GDM1 (cell line): ENCODE results near the gene ATP13A3.

ENCODE experiments used
- DNase-seq: peaks from one replicate; lab custom pipeline; 2025; lab: John Stamatoyannopoulos, UW

The ATP13A3 gene

GRCh38 chr3:194369522-194370279, 117.1 kb downstream of the ATP13A3 start, which contains the start of gene LRRC15:
TSS of gene LRRC15 (minus strand) at chr3:194369743. CDS start at chr3:194361043, 8,700 bp downstream.
- no peak for DNase-seq

- no peak for DNase-seq
Measured at GRCh38 chr3:194368918-194369317, 117.9 kb downstream of the ATP13A3 start.

GRCh38 chr3:194367992-194368841, 118.6 kb downstream of the ATP13A3 start:
- no peak for DNase-seq

- no peak for DNase-seq
Measured at GRCh38 chr3:194365978-194366490, 120.8 kb downstream of the ATP13A3 start.

GRCh38 chr3:194365526-194365925, 121.3 kb downstream of the ATP13A3 start:
- DNase-seq = no peak

- no peak for DNase-seq
Measured at GRCh38 chr3:194364652-194365434, 122.0 kb downstream of the ATP13A3 start.

- no peak for DNase-seq
Measured at GRCh38 chr3:194364314-194364651, 122.5 kb downstream of the ATP13A3 start.

GRCh38 chr3:194360568-194360967, 126.2 kb downstream of the ATP13A3 start:
- DNase-seq = no peak

GRCh38 chr3:194357681-194358080, 129.1 kb downstream of the ATP13A3 start:
- DNase-seq = no peak

- no peak for DNase-seq
Measured at GRCh38 chr3:194355379-194355778, 131.4 kb downstream of the ATP13A3 start.

GRCh38 chr3:194354315-194354714, 132.5 kb downstream of the ATP13A3 start:
- DNase-seq = no peak
